Neural progenitor cell (in vitro differentiated cells): ENCODE measurements around the gene GLP1R.

ENCODE experiments used
- CTCF ChIP-seq: fragments of 200-600 bp; sonication (generic); IDR thresholded peaks from 2 replicates; pipeline ENCODE4 v1.5.1; 2017; ENCODE audit warnings: antibody characterized with exemption, mild to moderate bottlenecking
- EZH2 ChIP-seq: fragments of 200-600 bp; sonication (generic); IDR thresholded peaks from 2 replicates; pipeline ENCODE4 v1.6.1; 2017; ENCODE audit warnings: antibody characterized with exemption, mild to moderate bottlenecking, moderate library complexity

GRCh38 chr6:39111280-39111679, 62.7 kb downstream of the GLP1R start:
- TF ChIP-seq CTCF (no peak), EZH2 (no peak)
